Astrocyte (in vitro differentiated cells and primary cell): Measurements from ENCODE around the gene MADCAM1. TPM values are rescaled to one million over a fixed set of nuclear protein-coding genes. Genes with fewer than 3 reads are reported as not detected.
A peak's percentile ranks its signal among the peaks of the same experiment; 100 is the strongest.

Experiments
- DNase-seq: peaks from one replicate; pipeline ENCODE4 v3.0.0-alpha.2; 2010; ENCODE audit warnings: low read depth
- FAIRE-seq: peaks from 2 replicates; lab custom pipeline; 2011; peaks lifted over from hg19 to GRCh38; lab: Jason Lieb, UNC
- H2AFZ ChIP-seq: 2 replicates; pipeline ENCODE4 v1.6.0; 2012; ENCODE audit warnings: low read depth, low read length, inconsistent platforms
- H3K27ac ChIP-seq: 2 replicates; pipeline ENCODE4 v1.5.1; 2011; ENCODE audit warnings: low read depth, low read length, inconsistent platforms
- H3K27me3 ChIP-seq: 2 replicates; pipeline ENCODE4 v1.6.0; 2011; ENCODE audit warnings: low read length, inconsistent platforms; ENCODE audit not compliant: insufficient read depth
- H3K36me3 ChIP-seq: 2 replicates; pipeline ENCODE4 v1.5.1; 2011; ENCODE audit warnings: low read length, inconsistent platforms; ENCODE audit not compliant: insufficient read depth
- H3K4me1 ChIP-seq: 2 replicates; pipeline ENCODE4 v1.5.1; 2011; ENCODE audit warnings: low read length, inconsistent platforms; ENCODE audit not compliant: insufficient read depth
- H3K4me2 ChIP-seq: 2 replicates; pipeline ENCODE4 v1.6.0; 2012; ENCODE audit warnings: low read length, inconsistent platforms
- H3K4me3 ChIP-seq: 2 replicates; pipeline ENCODE4 v1.5.1; 2011; ENCODE audit warnings: low read depth, mild to moderate bottlenecking, low read length, inconsistent platforms; ENCODE audit not compliant: insufficient read depth
- H3K79me2 ChIP-seq: 2 replicates; pipeline ENCODE4 v1.6.0; 2012; ENCODE audit warnings: mild to moderate bottlenecking, low read length, inconsistent platforms; ENCODE audit not compliant: insufficient read depth
- H3K9ac ChIP-seq: 2 replicates; pipeline ENCODE4 v1.6.0; 2012; ENCODE audit warnings: mild to moderate bottlenecking, low read length, inconsistent platforms
- H3K9me3 ChIP-seq: 2 replicates; pipeline ENCODE4 v1.5.1; 2012; ENCODE audit warnings: low read depth, mild to moderate bottlenecking, low read length, inconsistent platforms; ENCODE audit not compliant: insufficient read depth
- H4K20me1 ChIP-seq: 2 replicates; pipeline ENCODE4 v1.6.0; 2012; ENCODE audit warnings: low read length, inconsistent platforms; ENCODE audit not compliant: insufficient read depth
- H3K27ac Mint-ChIP-seq: one replicate; pipeline ENCODE4 v1.8.0; 2021; ENCODE audit warnings: mild to moderate bottlenecking, mixed read lengths; ENCODE audit not compliant: unreplicated experiment
- H3K27me3 Mint-ChIP-seq: one replicate; pipeline ENCODE4 v1.8.0; 2021; ENCODE audit warnings: low read depth, mixed read lengths; ENCODE audit not compliant: unreplicated experiment
- H3K36me3 Mint-ChIP-seq: one replicate; pipeline ENCODE4 v1.8.0; 2021; ENCODE audit warnings: low read depth, mixed read lengths; ENCODE audit not compliant: unreplicated experiment
- H3K4me1 Mint-ChIP-seq: one replicate; pipeline ENCODE4 v1.8.0; 2021; ENCODE audit warnings: low read depth, mixed read lengths; ENCODE audit not compliant: unreplicated experiment
- H3K4me3 Mint-ChIP-seq: one replicate; pipeline ENCODE4 v1.8.0; 2021; ENCODE audit warnings: mild to moderate bottlenecking, moderate library complexity, mixed read lengths; ENCODE audit not compliant: unreplicated experiment
- H3K9me3 Mint-ChIP-seq: one replicate; pipeline ENCODE4 v1.8.0; 2021; ENCODE audit warnings: mild to moderate bottlenecking, mixed read lengths; ENCODE audit not compliant: unreplicated experiment
- EZH2 ChIP-seq: IDR thresholded peaks from 2 replicates; pipeline ENCODE4 v1.6.1; 2012; ENCODE audit warnings: mild to moderate bottlenecking, low read length, inconsistent platforms; ENCODE audit not compliant: insufficient read depth
- total RNA-seq: library from RNA; stranded (reverse); gene quantifications from 2 replicates; pipeline ENCODE4 v1.2.1, GENCODE V29; 2021
- TF ChIP-seq, protein P1 (sequence below): IDR thresholded peaks from 2 replicates; pipeline ENCODE4 v1.5.1; 2011; ENCODE audit warnings: low read depth, mild to moderate bottlenecking, inconsistent platforms, low read length, moderate library complexity; ENCODE audit not compliant: insufficient read depth

Gene MADCAM1
- total RNA-seq, 1 donor from 2014 or later, result 0.57 TPM

DNA sequence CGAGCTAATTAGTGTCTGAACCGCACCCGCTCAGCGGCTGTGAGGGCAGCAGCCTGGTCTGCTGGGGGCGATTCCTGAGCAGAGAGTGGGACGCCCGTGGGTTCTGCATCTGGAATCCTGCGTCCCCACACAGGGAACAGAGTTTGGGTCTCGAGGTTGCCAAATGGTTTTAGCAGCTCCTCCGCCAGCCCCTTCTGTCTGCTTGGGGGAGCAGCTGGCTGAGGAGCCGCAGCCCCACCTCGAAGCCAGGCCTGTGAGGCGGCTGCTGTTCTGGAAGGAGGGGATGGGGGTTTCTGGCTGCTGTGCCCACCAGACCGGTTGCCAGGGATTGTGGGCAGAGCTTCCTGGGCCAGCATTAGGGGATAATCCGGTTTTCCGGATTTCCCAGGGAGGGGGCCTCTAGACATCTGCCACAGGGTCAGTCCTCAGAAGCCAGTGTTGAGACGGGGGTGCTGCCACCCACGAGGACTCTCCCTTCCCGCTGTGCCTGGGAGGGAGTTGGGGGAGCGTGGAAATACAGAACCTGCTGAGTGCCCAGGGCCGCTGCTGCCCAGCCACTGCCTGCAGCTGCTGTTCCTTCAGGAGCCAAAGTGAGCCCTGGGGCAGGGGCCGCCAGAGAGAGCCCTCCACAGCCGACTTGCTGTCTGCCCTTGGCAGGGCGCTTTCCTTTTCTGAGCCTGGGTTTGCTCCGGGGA, 37.2 kb downstream of the MADCAM1 start:
- TF ChIP-seq, protein P1, sequence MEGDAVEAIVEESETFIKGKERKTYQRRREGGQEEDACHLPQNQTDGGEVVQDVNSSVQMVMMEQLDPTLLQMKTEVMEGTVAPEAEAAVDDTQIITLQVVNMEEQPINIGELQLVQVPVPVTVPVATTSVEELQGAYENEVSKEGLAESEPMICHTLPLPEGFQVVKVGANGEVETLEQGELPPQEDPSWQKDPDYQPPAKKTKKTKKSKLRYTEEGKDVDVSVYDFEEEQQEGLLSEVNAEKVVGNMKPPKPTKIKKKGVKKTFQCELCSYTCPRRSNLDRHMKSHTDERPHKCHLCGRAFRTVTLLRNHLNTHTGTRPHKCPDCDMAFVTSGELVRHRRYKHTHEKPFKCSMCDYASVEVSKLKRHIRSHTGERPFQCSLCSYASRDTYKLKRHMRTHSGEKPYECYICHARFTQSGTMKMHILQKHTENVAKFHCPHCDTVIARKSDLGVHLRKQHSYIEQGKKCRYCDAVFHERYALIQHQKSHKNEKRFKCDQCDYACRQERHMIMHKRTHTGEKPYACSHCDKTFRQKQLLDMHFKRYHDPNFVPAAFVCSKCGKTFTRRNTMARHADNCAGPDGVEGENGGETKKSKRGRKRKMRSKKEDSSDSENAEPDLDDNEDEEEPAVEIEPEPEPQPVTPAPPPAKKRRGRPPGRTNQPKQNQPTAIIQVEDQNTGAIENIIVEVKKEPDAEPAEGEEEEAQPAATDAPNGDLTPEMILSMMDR, result no peak
- TF ChIP-seq EZH2, result no peak
- H3K4me3 Mint-ChIP-seq, result peak overlapping the region; percentile 92
- Histone ChIP-seq H3K27me3 (no peaks in the 10 kb centered on the region), H3K27ac (peak overlapping the region; percentile 74), H2AFZ (no peak overlapping the region), H3K9me3 (no peaks in the 10 kb centered on the region), H3K36me3 (no peaks in the 10 kb centered on the region), H3K9ac (peak overlapping the region; percentile 85), H4K20me1 (peaks cover 62% of the 10 kb centered on the region), H3K4me3 (peak overlapping the region; percentile 76), H3K79me2 (peaks cover 63% of the 10 kb centered on the region), H3K4me1 (peaks cover 28% of the 10 kb centered on the region), H3K4me2 (peak overlapping the region; percentile 92)
- no peaks in the 10 kb centered on the region for H3K27me3 Mint-ChIP-seq
- no peak for DNase-seq
- H3K9me3 Mint-ChIP-seq, result no peaks in the 10 kb centered on the region
- peaks cover 3% of the 10 kb centered on the region for H3K36me3 Mint-ChIP-seq
- peaks cover 11% of the 10 kb centered on the region for H3K4me1 Mint-ChIP-seq
- no peak overlapping the region for H3K27ac Mint-ChIP-seq
- FAIRE-seq, result no peak

DNA sequence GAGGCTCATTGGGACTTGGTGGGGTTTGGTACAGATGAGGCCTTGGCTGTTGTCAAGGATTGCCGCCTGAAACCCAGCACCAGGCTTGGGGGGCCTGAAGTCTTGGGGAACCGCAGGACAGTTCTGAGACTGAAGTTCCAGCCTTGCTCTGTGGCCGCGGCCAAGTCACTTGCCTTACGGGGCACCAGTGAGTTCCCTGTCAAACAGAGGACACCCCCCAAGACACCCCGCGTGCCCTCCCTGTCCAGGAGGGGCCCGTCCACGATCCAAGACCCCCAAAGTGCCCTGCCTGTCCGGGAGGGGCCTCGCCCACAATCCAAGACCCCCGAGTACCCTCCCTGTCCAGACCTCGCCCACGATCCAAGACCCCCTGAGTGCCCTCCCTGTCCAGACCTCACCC, 37.8 kb downstream of the MADCAM1 start:
- H3K9me3 ChIP-seq, result no peaks in the 10 kb centered on the region
- H3K4me2 ChIP-seq, result peak overlapping the region; percentile 92
- H3K27ac ChIP-seq, result no peak overlapping the region
- Mint-ChIP-seq H3K36me3 (peaks cover 3% of the 10 kb centered on the region), H3K27ac (no peak overlapping the region), H3K9me3 (no peaks in the 10 kb centered on the region), H3K4me3 (peak overlapping the region; percentile 92), H3K4me1 (peaks cover 11% of the 10 kb centered on the region), H3K27me3 (no peaks in the 10 kb centered on the region)
- H2AFZ ChIP-seq, result no peak overlapping the region
- H3K79me2 ChIP-seq, result peaks cover 64% of the 10 kb centered on the region
- no peak for FAIRE-seq
- no peak for DNase-seq
- H3K4me3 ChIP-seq, result peak overlapping the region; percentile 76
- no peak for TF ChIP-seq EZH2
- TF ChIP-seq, protein P1, result no peak
- peak overlapping the region; percentile 85 for H3K9ac ChIP-seq
- H3K4me1 ChIP-seq, result peaks cover 28% of the 10 kb centered on the region
- H3K36me3 ChIP-seq, result no peaks in the 10 kb centered on the region
- H3K27me3 ChIP-seq, result no peaks in the 10 kb centered on the region
- peaks cover 66% of the 10 kb centered on the region for H4K20me1 ChIP-seq
